GM19193 (cell line): ENCODE measurements around the gene TMEM176A.

Source experiments
- POLR2A ChIP-seq: IDR thresholded peaks from 4 replicates; pipeline ENCODE4 v1.6.1; 2011; ENCODE audit not compliant: insufficient read depth, insufficient read length; ENCODE audit errors: extremely low read depth

The TMEM176A gene

DNA sequence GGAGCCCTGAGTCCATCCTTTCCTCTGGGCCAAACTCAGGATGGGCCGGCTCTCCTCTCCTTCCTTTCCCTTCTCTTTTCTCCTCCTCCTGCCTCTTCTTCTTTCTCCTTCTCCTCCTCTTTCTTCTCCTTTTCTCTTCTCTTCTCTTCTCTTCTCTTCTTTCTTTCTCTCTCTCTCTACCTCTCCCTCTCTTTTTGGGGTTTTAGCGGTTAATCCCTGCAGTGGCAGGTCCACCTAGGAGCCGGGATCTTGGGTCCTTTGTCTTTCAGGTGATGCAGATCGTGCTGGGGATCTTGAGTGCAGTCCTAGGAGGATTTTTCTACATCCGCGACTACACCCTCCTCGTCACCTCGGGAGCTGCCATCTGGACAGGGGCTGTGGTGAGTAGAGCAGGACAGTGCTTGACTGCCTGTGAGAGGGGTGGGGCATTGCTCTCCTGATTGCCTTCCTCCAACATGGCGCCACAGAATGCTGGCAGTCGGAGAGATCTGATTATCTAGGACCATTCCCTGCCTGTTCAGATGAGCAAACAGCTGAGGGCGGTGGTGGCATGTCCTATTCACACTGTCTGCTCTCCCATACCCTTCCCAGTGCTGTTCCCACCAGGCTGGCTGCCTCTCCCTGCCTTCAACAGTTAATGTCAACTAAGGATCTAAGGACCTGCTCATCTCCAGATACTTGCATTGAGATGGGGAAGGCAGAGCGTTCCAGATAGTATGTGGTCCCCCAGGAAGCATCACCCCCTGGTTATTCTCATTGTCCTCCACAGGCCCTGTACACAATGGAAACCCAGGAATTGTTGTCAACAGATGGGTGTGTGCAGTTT, 1.6 kb downstream of the TMEM176A start:
- no peak for TF ChIP-seq POLR2A

DNA sequence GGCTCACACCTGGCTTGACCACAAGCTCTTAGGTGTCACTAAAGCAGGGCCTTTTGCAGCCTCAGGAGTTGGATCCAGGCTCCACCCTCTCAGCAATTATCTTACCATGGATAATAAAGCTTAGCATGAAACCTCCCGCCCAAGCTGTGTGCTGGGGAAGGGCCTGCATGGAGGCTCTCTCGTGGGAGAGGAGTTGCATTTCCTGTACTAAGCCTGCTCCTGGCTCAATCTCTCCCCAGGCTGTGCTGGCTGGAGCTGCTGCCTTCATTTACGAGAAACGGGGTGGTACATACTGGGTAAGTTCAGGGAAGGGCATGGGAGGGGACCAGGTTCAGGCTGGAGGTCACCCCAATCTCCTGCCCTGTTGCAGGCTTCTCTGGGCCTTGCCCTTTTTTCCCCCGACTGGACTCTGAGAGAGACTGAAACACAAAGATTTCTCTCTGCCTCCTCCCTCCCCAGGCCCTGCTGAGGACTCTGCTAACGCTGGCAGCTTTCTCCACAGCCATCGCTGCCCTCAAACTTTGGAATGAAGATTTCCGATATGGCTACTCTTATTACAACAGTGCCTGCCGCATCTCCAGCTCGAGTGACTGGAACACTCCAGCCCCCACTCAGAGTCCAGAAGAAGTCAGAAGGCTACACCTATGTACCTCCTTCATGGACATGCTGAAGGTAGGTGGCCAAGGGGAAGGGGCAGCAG, 2.7 kb downstream of the TMEM176A start:
- TF ChIP-seq POLR2A = no peak

DNA sequence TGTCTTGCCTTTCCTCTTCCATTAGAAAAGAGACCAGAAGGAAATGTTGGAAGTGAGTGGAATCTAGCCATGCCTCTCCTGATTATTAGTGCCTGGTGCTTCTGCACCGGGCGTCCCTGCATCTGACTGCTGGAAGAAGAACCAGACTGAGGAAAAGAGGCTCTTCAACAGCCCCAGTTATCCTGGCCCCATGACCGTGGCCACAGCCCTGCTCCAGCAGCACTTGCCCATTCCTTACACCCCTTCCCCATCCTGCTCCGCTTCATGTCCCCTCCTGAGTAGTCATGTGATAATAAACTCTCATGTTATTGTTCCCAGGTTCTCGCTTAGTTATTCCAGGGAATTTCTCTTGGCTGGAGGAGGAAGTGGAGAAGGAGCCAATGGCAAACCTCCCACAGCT, 4.2 kb downstream of the TMEM176A start:
- TF ChIP-seq POLR2A = no peak

DNA sequence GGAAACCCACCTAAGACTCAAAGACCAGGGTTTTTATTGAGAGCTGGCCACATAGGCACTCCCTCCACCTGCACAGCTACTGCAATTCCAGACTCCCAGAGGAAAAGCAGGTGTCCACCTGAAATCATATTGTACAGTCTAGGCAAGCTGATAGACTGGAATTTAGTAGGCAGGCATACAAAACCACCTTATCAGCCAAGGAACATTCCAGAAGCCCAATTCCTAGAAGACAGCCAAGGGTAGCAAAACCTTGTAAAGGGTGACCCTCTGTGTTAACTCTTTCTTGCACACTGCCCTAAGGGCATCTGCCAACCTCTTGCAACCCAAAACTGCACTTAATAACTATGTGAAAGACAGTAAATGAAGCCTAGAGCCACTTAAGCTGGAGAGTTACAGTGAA, 5.3 kb downstream of the TMEM176A start:
- no peak for TF ChIP-seq POLR2A

DNA sequence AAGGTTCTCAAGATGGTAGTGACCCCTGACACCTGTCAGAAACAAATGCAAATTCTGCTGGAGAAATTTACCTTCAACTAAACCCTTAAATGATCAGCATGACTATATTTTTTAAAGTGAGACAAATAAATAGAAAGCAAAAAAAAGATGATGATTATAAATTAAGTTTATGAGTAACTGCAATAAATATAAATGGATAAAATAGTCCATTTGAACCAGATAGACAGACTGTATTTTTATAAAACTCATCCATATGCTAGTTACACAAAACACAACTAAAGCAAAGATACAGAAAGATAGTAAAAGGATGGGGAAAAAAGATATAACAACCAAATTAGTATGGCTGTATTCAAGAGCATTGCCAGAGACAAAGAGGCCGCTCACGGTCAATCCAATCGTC, 5.9 kb downstream of the TMEM176A start:
- no peak for TF ChIP-seq POLR2A

DNA sequence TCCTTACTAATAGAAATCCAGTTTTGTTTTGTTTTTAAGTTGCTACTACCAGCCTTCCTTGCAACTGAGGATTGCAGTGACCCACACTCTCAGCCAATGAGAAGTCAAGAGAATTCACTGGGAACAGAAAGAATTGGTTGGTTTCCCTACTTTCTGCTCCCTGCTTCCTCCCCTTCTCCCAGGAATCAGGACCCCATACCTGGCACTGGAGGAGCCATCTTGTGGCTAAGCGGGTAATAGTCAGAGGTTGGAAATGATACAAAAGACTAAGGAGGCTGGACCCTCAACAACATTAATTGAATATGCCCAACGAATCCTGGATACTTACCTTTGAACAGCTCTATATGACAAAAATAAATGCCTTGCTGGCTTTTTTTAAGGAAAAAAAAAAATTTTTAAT, 6.3 kb downstream of the TMEM176A start:
- TF ChIP-seq POLR2A = no peak

DNA sequence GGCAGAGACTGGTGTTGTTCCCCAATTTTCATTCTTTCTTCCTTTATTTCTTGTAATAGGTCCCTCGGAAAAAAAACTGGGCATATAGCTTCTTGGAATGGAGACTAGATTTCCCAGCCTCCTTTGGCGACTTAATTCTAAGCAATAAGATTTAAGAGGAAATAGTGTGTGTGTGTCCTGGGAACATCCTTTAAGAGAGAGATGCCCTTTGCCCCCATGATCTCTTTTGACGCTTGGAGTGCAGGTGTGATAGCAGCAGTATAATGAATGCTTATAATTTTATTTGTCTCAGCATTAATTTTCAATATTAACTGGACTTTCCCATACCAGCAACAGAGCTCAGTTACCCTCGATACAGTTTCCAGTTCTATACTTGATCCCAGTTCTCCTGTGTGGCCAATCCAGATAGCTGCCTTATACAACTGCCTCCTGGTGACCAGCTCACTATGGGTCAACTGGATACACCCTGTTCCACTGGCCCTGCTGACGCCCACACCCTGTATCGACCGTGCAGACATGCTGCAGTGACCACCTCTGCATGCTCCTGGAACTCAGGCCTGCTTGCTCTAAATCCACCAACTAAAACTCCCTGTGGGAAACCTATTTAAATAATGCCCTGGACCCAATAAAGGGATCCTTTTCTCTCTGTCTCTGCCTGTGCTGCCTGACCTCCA, 13.9 kb downstream of the TMEM176A start:
- no peak for TF ChIP-seq POLR2A

DNA sequence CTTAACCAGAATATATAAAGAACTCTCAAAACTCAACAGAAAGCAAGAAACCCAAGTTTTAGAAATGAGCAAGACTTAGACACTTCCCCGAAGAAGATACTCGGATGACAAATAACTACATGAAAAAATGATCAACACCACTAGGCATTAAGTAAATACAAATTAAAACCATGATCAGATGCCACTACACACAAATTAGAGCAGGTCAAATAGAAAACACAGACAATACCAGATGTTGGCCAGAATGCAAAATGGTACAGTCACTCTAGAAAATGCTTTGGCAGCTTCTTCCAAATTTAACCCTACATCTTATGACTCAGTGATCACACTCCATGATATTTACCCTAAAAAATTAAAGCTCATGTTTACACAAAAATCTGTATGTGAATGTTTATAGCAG, 18.4 kb downstream of the TMEM176A start:
- no peak for TF ChIP-seq POLR2A

DNA sequence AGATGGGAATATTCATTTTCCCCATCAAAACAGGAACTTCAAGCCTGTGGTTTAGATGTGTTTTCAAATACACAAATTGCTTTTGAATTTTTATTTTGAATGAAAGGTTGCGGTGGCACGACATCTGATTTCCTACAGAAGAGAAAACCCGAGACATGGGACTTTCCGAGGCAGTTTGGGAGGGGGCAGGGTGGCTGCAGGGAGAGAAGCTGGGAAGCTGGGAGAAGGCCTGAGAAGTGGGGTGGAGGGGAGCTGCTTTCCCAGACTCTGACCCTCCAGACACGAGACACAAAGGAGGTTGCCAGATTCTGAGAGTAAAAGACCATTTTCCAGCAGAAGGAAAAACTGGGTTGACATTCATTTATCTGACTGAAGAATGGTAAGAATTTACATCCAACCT, 19.6 kb downstream of the TMEM176A start:
- TF ChIP-seq POLR2A = no peak

DNA sequence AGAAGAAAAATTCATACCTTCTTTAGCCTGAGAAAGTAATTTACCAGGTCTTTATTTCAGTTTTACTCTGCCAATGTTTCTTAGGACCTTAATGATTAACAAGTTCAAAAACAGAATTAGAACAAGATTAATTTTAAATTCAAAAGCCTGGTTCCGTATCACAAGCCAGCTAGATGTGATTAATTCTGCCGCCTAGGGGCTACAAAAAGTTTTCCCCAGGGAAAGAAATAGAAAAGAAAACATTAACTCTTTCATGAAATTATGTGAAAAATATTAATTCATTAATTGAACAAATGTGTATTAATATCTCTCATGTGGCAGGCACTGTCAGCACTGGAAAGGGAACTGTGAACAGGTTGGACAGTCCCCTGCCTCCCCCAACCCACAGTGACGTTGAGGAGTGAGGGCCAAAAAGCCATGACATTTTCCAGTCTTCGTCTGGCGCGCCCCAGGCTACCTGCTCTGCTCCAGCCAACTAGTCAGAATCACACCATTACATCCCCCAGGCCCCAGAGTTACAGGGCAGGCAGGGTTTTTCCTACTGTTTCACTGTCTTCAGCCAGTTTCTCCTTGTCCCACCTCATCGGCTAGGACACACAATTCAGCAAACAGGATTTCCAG, 20.1 kb downstream of the TMEM176A start:
- no peak for TF ChIP-seq POLR2A

DNA sequence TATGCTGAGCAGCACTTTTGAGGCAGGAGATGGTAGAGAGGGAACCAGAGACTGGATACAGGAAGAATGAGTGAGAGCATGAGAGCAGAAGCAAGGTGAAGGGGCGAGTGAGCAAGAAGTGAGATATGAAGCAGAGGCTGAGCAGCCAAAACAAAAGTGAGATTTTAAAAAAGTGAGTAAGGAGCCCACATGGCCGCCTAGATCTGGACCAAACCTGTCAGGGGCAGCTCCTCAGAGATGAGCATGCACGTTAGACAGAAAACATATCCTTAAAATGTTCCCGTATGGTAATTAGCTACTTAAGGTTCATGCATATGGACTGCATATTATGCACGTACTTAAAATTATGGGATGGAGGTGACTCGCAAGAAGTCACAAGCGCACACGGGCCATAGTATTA, 22.5 kb downstream of the TMEM176A start:
- no peak for TF ChIP-seq POLR2A

DNA sequence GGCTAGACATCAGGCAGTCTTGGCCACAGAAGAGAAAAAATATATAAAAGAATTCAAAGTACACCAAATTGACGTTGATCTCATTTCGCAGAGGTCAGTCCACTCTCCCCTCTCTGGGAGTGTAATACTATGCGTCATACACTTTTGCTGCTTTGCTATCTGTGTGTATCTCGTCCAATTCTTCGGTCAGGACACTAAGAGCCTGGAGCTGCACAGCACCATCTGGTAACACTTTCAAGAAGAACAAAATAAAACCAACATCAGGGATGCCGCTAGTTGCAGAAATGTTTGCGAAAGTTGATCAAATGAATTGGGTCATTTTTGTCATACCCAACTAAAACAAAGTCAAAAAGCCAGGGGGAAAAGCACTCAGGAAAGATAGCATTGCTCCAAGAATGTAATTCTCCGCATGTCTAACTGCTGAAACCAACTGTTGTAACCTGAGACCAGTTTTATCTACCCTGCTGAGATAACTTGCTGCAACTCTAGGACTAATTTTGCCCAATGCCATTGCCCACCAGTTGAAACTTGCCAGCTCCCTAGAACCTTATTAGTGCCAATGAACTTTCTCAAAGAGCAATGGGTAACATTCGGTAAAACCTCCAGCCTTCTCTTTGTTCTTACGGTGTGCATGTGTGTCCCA, 23.0 kb downstream of the TMEM176A start:
- no peak for TF ChIP-seq POLR2A

DNA sequence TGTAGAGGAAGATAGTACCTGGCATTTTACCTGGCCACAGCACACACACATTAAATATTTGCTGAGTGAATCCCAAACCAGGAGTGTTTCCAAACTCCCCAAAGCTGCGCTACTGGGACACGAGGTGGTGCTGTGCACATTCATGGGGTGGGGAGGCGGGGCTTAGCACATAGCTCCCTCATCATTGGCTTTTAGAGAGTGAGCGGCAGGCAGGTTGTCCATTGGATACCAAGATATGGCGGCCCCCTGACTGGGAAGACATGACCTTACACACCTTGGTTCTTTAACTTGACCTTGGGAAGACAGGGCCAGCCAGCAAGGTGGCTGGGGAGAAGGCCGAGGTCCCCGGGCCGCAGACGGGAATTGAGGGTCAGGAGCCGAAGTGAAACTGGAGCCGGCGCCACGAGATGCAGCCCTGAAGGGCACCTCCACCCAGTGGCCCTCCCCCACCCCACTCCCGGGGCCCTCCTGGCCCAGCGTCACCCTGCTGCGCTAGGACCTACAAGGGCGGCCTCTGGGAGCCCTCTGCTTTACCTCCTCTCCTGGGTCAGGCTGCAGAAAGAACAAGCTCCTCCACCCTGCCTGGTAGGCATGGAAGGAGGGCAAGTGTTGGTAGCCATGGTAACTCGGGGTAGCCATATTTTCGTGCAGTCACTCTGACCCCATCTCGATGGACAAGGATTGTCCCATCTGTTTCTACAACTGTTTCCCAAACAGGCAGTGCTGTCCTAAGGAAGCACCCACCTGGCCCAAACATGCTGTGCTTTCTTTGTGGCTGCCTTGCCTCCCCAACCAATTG, 24.0 kb downstream of the TMEM176A start:
- TF ChIP-seq POLR2A = no peak

DNA sequence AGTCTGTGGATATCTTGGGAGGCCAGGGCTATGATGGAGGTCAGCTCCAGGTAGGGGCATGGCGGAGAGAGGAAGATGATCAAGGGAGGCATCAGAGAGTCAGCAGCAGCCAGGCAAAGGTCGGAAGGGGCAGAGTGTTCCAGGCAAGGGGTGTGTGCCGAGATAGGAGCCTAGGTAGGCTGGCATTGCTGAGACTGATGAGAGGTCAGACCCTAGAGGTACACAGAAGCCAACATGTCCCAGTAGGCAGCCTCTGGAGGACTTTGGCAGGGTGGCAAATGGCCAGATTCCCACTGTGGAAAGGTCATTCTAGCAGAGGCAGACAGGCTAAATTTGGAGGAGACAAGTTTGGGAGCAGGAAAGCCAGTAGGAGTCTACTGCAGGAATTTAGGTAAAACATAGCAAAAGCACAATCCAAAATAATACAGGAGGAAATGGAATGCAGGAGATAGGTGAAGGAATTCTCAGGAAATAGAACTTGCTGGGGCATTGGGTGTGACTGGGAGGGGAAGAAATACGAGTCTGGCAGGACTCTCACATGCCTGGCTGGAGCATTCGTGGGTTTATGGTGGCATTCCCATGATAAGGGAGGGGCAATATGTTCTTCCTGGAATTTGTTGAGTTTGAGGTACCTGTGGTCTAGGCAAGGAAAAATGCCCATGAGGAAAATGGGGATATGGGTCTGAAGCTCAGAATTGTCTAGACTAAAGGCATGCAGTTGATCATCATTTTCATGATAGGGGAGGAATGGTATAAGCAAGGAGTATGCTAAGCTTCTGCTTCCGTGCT, 25.7 kb downstream of the TMEM176A start:
- TF ChIP-seq POLR2A = no peak

DNA sequence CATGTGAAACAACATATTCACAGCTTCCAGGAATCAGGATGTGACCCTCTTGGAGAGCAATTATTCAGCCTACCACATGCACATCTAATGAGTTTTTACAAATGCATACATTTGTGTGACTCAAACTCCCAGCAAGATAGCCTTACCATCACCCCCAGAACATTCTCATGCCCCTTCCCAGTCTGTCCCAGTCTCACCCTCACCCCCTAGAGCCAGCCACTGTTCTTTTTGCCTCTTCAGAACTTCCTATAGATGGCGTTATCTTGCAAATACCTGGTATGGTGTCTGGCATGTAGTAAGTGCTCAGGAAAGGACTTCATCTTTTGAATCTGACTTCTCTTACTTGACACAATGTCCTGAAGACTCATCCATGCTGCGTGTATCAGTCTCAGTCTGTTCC, 27.8 kb downstream of the TMEM176A start:
- TF ChIP-seq POLR2A = no peak
